Skeletal muscle cell (primary cell): ENCODE measurements around the gene AKAP11.
A peak's percentile ranks its signal among the peaks of the same experiment; 100 is the strongest.

Experiments used
- DNase-seq: peaks from one replicate; pipeline ENCODE4 v3.0.0-alpha.2; 2010; ENCODE audit warnings: low read depth
- H3K4me3 ChIP-seq: 2 replicates; pipeline ENCODE4 v1.5.1; 2011; ENCODE audit warnings: low read depth, mild to moderate bottlenecking, control low read depth, low read length, moderate library complexity

AKAP11 gene

GRCh38 chr13:42329239-42329638, 57.3 kb downstream of the AKAP11 start:
- DNase-seq = no peak
- H3K4me3 ChIP-seq = no peak overlapping the region

DNA sequence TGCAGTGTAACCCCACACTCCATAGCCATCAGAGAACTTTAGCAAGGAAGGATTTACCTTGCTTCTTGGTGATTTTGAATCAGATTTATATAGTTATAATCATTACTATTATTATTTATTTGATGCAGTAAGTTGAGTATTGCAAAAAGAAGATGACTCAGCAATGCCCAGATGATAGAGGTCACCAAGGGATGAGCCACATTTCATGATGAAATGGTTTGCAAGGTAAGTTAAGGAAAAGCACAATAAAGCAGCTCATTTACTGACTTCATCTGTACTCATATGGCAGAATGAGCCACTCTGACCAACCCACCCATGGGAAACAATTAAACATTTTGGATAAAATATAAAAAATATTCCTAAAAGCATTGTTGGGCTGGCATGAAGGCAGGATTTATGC, 59.1 kb downstream of the AKAP11 start:
- DNase-seq = peak; percentile 38
- no peak overlapping the region for H3K4me3 ChIP-seq

- H3K4me3 ChIP-seq = no peak overlapping the region
- peak; percentile 31 for DNase-seq
Measured at GRCh38 chr13:42333613-42334328, 61.8 kb downstream of the AKAP11 start.

DNA sequence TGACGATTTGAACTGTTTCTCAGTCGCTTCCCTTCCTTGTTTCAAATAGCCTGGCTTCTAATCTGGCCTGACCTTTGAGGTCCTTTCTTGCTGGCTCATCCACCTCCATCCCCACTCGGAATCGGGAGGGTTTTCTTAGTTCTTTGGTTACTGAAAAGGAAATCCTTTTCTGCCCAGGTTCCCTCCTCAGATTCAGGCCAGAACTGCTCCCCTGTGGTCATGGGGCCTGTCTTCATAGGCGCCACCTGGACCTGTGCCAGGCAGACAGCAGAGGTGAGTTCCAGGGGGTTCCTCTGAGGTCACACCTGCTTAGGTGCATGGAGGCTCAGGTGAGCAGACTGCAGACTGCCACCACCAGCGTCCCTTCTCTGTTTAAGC, 62.4 kb downstream of the AKAP11 start:
- DNase-seq = no peak
- H3K4me3 ChIP-seq = no peak overlapping the region

DNA sequence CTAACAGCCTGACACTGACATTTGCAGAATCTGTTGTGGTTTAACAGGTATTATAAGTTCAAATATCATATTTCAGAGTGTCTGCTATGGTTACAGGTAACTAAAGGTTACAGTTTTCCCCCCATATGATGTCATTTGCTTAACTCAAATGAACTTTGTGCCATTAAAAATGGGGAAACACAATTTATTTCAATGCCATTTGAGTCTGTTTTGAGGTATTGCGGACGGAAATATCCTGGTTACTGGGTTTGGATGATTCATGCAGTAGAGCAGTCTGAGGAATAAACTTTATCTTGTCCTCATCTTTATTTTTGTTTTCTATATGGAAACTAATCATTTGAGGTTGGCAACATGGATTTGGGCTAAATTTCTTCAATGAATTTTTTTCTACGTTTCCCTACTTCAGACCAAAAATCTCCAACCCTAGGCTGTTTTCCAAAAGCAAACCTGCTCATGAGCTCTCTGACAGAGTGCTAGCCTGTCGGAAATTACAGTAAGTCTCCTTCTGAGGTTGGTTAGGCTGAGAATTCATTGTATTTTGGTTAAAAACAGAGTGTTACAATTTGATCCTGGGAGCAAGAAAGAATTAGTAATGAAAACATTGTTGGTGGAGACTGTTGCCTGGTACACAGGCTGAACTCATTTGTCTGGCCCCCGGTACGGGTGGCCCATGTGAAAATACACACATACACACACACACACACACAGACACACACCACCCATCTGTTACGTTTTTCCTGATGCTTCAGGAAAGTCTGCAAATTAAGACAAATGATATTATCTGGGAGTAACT, 66.1 kb downstream of the AKAP11 start:
- DNase-seq = no peak
- no peak overlapping the region for H3K4me3 ChIP-seq

DNA sequence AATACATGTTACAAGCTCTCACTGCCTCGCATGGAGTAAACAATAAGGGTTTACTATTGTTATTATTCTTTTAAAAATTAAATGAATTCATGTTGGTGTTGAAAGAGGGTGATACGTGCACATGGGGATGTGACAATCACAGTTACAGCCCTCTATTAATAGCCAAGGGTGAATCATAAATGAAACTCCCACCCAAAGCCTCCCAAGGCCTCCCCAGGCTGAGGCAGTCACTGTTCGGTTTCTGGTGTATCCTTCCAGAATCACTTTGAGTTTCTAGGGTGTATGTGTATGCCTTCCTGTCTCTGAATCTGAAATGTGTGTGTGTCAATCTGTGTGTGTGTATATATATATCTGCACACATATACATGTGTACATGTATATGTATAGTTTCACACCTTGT, 73.4 kb downstream of the AKAP11 start:
- DNase-seq = no peak
- H3K4me3 ChIP-seq = no peak overlapping the region

- no peak overlapping the region for H3K4me3 ChIP-seq
- DNase-seq = no peak
Measured at GRCh38 chr13:42348576-42348975, 76.6 kb downstream of the AKAP11 start.

GRCh38 chr13:42350141-42350540, 78.2 kb downstream of the AKAP11 start:
- no peak for DNase-seq
- H3K4me3 ChIP-seq = no peak overlapping the region

DNA sequence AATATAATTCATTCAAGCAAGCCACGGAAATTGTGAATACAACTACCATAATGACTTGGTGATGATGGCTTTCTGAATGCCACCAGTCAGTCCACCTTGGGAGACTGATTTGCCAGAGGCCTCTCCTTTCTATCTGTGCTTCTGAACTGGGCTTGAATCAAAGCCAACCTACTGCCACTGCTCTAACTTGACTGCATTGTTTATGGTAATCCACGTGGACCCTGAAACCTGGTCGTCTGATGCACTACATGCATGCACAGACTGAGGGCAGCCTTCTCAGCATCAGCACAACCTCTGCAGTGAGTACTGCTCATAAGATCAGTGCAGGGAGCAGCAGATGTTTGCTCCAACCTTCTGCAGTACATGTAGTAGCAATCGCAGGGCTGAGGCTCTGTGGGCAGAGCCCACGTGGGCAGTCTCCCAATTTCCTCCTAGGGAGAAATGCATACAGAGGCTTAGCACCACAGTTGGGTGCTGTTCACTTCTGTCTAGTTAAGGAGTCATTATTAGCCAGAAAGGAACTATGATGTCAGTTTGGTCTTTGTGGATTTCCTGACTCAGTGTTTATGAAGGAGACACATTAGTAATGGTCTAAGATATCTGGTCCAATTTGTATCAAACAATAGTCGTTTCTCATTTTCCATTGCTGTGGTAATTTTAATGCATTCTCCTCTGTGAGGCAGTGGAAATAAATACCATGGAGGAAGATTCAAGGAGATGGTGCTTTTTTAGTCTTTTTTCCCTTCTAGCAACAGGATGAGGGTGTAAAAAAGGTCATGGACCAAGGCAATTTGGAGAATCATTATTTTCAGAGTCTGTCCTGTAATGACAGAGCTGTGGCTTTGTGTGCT, 82.5 kb downstream of the AKAP11 start:
- DNase-seq = peak; percentile 60
- H3K4me3 ChIP-seq = no peak overlapping the region

- H3K4me3 ChIP-seq = no peak overlapping the region
- DNase-seq = no peak
Measured at GRCh38 chr13:42355092-42355485, 83.1 kb downstream of the AKAP11 start.

DNA sequence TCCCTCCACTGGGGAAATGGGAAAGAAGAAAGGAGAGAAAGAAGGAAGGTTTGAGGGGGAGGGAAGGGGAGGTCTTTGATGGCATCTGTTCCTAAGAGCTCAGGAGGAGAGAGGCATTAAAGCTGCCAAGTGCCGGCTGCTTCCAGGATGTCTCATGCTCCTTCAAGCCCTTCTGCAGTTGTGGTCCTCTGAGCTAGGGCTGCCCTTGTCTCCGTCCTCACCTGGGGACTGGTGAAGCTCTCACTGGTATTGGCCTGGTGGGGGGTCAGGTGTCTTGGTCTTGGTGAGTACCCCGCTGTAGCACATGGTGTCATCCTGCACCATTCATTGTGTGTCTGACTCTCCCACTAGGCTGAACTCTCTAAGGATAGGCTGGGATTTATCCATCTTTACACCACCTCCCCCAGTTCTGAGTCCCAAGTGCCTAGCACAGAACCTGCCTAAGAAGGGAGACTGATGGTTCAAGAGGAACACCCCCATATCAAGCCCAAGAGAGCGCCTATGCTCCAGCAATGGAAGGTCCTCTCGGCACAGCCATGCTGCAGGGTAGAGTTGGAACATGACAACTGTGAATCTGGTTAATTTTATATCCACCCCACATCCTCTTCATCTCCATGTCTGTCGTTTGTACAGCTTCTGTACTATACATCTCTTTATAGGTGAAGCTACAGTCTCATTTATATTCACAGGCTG, 83.7 kb downstream of the AKAP11 start:
- H3K4me3 ChIP-seq = no peak overlapping the region
- DNase-seq = no peak

DNA sequence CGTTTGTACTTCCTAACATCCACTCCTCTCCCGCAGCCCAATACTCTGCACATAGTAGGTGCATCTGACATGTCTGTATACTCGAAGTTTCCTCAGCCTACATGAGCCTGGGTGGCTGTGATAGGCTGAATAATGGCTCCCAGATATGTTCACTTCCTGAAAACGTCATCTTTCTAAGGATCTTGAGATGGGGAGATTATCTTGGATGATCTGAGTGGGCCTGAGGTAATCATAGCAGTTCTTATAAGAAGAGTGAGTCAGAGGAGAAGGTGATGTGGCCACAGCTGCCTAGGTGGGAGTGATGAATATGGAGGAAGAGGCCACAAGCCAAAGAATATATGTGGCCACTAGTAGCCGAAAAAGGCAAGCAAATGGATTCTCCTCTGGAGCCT, 84.2 kb downstream of the AKAP11 start:
- no peak overlapping the region for H3K4me3 ChIP-seq
- DNase-seq = no peak

DNA sequence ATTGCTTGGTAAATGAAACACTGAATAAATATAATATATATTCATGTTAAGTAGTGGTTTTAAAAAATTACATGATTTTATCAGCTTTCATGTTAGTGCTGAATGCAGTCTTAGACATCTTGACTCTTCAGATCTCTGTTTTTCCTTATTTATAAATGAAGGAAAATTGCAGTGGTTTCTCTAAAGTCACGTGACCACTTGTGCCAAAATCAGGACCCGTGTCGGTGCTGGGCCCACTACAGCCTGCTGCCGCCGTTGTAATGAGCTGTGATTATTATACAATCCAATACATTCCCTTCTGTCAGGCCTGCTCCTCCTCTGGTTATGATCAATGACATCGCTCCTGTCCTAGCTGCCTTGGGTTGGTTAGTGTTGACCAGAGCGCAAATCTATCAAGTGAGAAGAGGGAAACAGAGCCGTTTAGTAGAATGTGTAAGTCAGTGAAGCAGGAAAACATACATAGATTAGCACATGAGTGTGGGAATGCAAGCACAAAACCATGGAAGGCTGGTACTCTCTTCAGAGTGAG, 88.2 kb downstream of the AKAP11 start:
- no peak for DNase-seq
- no peak overlapping the region for H3K4me3 ChIP-seq

GRCh38 chr13:42361701-42362100, 89.7 kb downstream of the AKAP11 start:
- DNase-seq = no peak
- no peak overlapping the region for H3K4me3 ChIP-seq

DNA sequence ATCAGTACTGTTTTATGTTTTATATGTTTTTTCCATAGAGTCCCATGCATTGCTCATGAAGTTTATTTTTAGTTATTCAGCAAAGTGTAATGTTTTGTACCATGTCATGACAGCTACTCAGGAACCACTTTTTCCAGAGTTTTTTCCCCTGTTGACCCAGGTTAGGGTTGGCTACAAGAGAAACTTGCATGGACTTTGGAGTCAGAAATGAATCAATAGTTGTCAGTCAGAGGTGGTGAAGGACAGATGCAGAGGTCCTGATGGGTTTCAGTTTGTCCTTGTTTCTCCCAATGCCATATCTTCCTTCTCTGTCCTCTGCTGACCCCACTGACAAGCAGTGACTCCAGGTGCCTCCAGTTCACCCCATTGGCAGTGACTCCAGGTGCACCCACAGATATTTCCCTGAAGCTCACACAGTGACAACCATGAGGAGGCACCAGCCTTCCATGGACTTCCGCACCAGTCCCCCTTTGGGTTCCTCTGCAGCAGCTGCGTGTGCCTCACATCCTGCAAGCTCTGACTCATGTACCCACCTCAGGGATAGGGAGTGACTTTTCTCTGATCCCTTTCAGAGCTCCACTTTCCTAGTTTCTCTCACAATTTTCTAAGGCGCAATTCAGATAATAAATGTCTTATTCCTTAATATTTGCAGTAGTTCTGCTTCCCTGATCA, 92.1 kb downstream of the AKAP11 start:
- H3K4me3 ChIP-seq = no peak overlapping the region
- DNase-seq = peak; percentile 30

DNA sequence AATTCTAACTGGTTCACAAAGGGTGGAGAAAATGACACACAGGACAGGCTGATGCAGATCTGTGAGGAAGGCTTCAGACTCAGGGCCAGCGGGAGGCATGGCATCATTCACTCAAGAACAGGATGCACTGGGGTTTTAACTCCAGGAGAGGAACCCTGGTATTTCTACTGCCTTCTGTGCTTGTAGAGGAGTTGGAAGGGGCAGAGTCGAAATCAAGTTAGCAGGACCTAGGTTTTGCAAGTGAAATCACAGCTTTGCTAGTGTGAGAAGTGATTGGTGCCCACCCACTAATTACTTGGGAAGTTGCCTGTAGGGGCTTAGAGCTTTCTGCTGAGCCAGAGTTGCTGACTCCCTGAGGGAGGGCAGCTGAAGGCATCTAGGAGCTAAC, 92.7 kb downstream of the AKAP11 start:
- no peak overlapping the region for H3K4me3 ChIP-seq
- no peak for DNase-seq

DNA sequence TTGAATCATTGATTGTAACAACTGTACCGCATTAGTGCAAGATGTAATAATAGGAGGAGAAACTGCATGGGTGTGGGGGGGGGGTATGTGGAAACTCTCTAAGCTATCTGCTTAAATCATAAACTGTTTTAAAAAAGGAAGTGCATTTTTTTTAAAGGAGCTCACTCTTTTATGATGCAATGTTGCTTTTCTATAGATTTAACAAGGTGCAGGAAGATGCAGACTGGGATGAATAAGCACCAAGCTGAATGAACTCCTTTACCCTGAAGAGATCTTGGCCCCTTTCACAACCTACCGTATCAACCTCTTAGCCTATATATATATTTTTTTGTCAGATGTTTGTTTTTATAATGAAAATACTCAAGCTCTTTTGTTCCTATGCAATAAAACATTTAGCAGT, 95.9 kb downstream of the AKAP11 start:
- peak; percentile 38 for DNase-seq
- H3K4me3 ChIP-seq = no peak overlapping the region

DNA sequence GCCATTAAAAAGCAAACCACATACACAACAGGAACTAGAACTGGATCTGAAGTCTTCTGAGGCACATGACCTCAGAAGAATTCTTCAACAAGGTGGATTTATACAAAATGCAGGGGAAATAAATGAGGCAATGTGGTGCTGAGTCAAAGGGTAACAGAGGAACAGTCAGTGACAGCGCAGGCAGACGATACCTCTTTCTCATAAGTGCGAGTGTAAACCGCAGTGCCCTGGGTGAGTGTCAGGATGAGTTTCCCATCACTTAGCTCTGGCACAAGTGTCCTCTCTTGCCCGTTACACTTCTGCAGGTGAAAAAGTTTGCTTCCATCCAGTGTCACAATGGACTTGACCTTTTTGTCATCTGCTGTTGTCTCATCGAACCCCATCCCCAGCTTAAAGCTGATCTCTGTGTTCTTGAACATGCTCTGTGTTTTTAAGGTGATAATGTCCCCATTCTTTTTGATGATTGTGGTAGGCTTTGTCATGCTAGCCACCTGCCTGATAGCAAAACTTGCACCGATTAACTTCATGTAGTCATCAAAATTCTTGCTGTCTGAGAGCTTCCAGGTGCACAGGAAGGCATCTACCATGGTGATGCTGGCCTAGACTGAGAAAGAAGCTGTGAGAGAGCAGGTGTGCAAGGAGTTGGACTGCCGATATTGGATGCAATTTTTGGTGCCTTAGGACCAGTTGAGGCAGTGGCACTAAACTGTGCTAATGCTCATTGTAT, 97.3 kb downstream of the AKAP11 start:
- no peak for DNase-seq

More for the DNA sequence above, 97.3 kb downstream of the AKAP11 start:
- no peak overlapping the region for H3K4me3 ChIP-seq
